Measurements from ENCODE around the gene LZTR1. TPM values are rescaled to one million over a fixed set of nuclear protein-coding genes. Genes with fewer than 3 reads are reported as not detected.
"Not testable (repeated sequence)": the region's sequence is repeated elsewhere in the genome, so short reads cannot be mapped to it uniquely, and the experiment has no call there.

The LZTR1 gene
- total RNA-seq (10 to 100 TPM; 28.3 to 33.2 (median 31.1) TPM), polyA plus RNA-seq (20.4 TPM)
- long read RNA-seq, donor 1, full-length matches to known transcripts, result 21 of 55 reads
- long read RNA-seq, donor 1, partial matches to known transcripts, result 26 of 55 reads
- long read RNA-seq, donor 1, other reads (novel, unspliced or antisense), result 8 of 55 reads
- long read RNA-seq, donor 2, full-length matches to known transcripts, result 9 of 34 reads
- long read RNA-seq, donor 2, partial matches to known transcripts, result 9 of 34 reads
- long read RNA-seq, donor 2, other reads (novel, unspliced or antisense), result 16 of 34 reads
- long read RNA-seq, donor 3, full-length matches to known transcripts, result 35 of 64 reads
- long read RNA-seq, donor 3, partial matches to known transcripts, result 15 of 64 reads
- long read RNA-seq, donor 3, other reads (novel, unspliced or antisense), result 14 of 64 reads
- long read RNA-seq, donor 4, full-length matches to known transcripts, result 8 of 26 reads
- long read RNA-seq, donor 4, partial matches to known transcripts, result 11 of 26 reads
- long read RNA-seq, donor 4, other reads (novel, unspliced or antisense), result 7 of 26 reads

GRCh38 chr22:20981787-20982562 is at the start of gene LZTR1:
Gene LZTR1 (plus strand): TSS chr22:20982297. CDS start chr22:20982372, 75 bp downstream.
- intact Hi-C loops (cut with DNase I), result loop anchor here in 2 of 4 donors (5.0 to 10.0 kb wide), 2 partner anchors 65 to 117 kb away; partner anchors contain the start of gene CRKL (in 1 of the 2)
- peak within 1 kb of the TSS; percentile 76 for H3K4me3 ChIP-seq (ENCODE audit: low read length)
- ATAC-seq, result peak; percentile 94 to 95
- H3K9me3 ChIP-seq (ENCODE audit: control insufficient read depth, low read length), result no peaks in the 10 kb centered on the region
- peak within 1 kb of the TSS; percentile 94 for H3K27ac ChIP-seq (ENCODE audit: low read length)
- WGBS, result under 1% methylated on average over 87 of the region's 87 CpGs
- peak; percentile 86 to 93 (median 92) for DNase-seq
- peaks cover 5% of the 10 kb centered on the region for H3K4me1 ChIP-seq (ENCODE audit: control insufficient read depth, insufficient read depth, low read length)
- H3K27me3 ChIP-seq (ENCODE audit: control insufficient read depth, insufficient read depth), result no peaks in the 10 kb centered on the region

- DNase-seq (no peak), ATAC-seq (no peak)
- intact Hi-C loops (cut with DNase I), result no loop called here
- peaks cover 11% of the 10 kb centered on the region for H3K4me1 ChIP-seq (ENCODE audit: control insufficient read depth, insufficient read depth, low read length)
- H3K27me3 ChIP-seq (ENCODE audit: control insufficient read depth, insufficient read depth), result no peaks in the 10 kb centered on the region
- no peak overlapping the region for H3K27ac ChIP-seq (ENCODE audit: low read length)
- H3K4me3 ChIP-seq (ENCODE audit: low read length), result no peak overlapping the region
- WGBS, result 91% methylated on average over 7 of the region's 7 CpGs
- no peaks in the 10 kb centered on the region for H3K9me3 ChIP-seq (ENCODE audit: control insufficient read depth, low read length)
Measured at GRCh38 chr22:20933910-20934309, 48.2 kb upstream of the LZTR1 start.

GRCh38 chr22:20935049-20935448 is 47.0 kb upstream of the LZTR1 start:
- intact Hi-C loops (cut with DNase I); ATAC-seq; H3K27me3 ChIP-seq (ENCODE audit: control insufficient read depth, insufficient read depth); H3K4me3 ChIP-seq (ENCODE audit: low read length); H3K27ac ChIP-seq (ENCODE audit: low read length); H3K9me3 ChIP-seq (ENCODE audit: control insufficient read depth, low read length); DNase-seq: not testable (repeated sequence)
- H3K4me1 ChIP-seq (ENCODE audit: control insufficient read depth, insufficient read depth, low read length), result peaks cover 11% of the 10 kb centered on the region
- WGBS, result 91% methylated on average over 9 of the region's 9 CpGs

GRCh38 chr22:20935780-20936539 is 46.1 kb upstream of the LZTR1 start:
- DNase-seq; H3K4me3 ChIP-seq (ENCODE audit: low read length); H3K27ac ChIP-seq (ENCODE audit: low read length); ATAC-seq; intact Hi-C loops (cut with DNase I); H3K9me3 ChIP-seq (ENCODE audit: control insufficient read depth, low read length); H3K27me3 ChIP-seq (ENCODE audit: control insufficient read depth, insufficient read depth): not testable (repeated sequence)
- peaks cover 11% of the 10 kb centered on the region for H3K4me1 ChIP-seq (ENCODE audit: control insufficient read depth, insufficient read depth, low read length)
- WGBS, result 82% methylated on average over 11 of the region's 11 CpGs

GRCh38 chr22:20937031-20937793 is 44.9 kb upstream of the LZTR1 start:
- H3K4me3 ChIP-seq (ENCODE audit: low read length), result no peak overlapping the region
- peak; percentile 25 to 36 for ATAC-seq
- intact Hi-C loops (cut with DNase I), result no loop called here

GRCh38 chr22:20937794-20938671 is 44.1 kb upstream of the LZTR1 start:
- no peak overlapping the region for H3K4me3 ChIP-seq (ENCODE audit: low read length)
- intact Hi-C loops (cut with DNase I), result no loop called here
- H3K27me3 ChIP-seq (ENCODE audit: control insufficient read depth, insufficient read depth), result no peaks in the 10 kb centered on the region
- peaks cover 11% of the 10 kb centered on the region for H3K4me1 ChIP-seq (ENCODE audit: control insufficient read depth, insufficient read depth, low read length)
- no peak overlapping the region for H3K27ac ChIP-seq (ENCODE audit: low read length)
- DNase-seq, result no peak
- 82% methylated on average over 8 of the region's 8 CpGs for WGBS
- ATAC-seq, result no peak
- no peaks in the 10 kb centered on the region for H3K9me3 ChIP-seq (ENCODE audit: control insufficient read depth, low read length)

More at GRCh38 chr22:20937031-20937793, 44.9 kb upstream of the LZTR1 start:
- Histone ChIP-seq H3K27ac (ENCODE audit: low read length) (no peak overlapping the region), H3K4me1 (ENCODE audit: control insufficient read depth, insufficient read depth, low read length) (peaks cover 11% of the 10 kb centered on the region), H3K27me3 (ENCODE audit: control insufficient read depth, insufficient read depth) (no peaks in the 10 kb centered on the region), H3K9me3 (ENCODE audit: control insufficient read depth, low read length) (no peaks in the 10 kb centered on the region)
- 72% methylated on average over 12 of the region's 12 CpGs for WGBS
- no peak for DNase-seq

- H3K27me3 ChIP-seq (ENCODE audit: control insufficient read depth, insufficient read depth); DNase-seq; intact Hi-C loops (cut with DNase I); H3K27ac ChIP-seq (ENCODE audit: low read length); H3K9me3 ChIP-seq (ENCODE audit: control insufficient read depth, low read length); H3K4me3 ChIP-seq (ENCODE audit: low read length); ATAC-seq: not testable (repeated sequence)
- 94% methylated on average over 14 of the region's 14 CpGs for WGBS
- H3K4me1 ChIP-seq (ENCODE audit: control insufficient read depth, insufficient read depth, low read length), result peaks cover 11% of the 10 kb centered on the region
Measured at GRCh38 chr22:20939457-20940185, 42.5 kb upstream of the LZTR1 start.

- Histone ChIP-seq H3K27me3 (ENCODE audit: control insufficient read depth, insufficient read depth) (no peaks in the 10 kb centered on the region), H3K4me1 (ENCODE audit: control insufficient read depth, insufficient read depth, low read length) (peaks cover 11% of the 10 kb centered on the region)
Measured at GRCh38 chr22:20940186-20940651, 41.9 kb upstream of the LZTR1 start.

GRCh38 chr22:20940904-20941385 is 41.2 kb upstream of the LZTR1 start:
- Histone ChIP-seq H3K27ac (ENCODE audit: low read length) (no peak overlapping the region), H3K27me3 (ENCODE audit: control insufficient read depth, insufficient read depth) (no peaks in the 10 kb centered on the region), H3K9me3 (ENCODE audit: control insufficient read depth, low read length) (no peaks in the 10 kb centered on the region), H3K4me3 (ENCODE audit: low read length) (no peak overlapping the region), H3K4me1 (ENCODE audit: control insufficient read depth, insufficient read depth, low read length) (peaks cover 11% of the 10 kb centered on the region)
- WGBS, result 80% methylated on average over 4 of the region's 4 CpGs
- intact Hi-C loops (cut with DNase I), result no loop called here
- ATAC-seq (no peak), DNase-seq (no peak)

More at GRCh38 chr22:20940186-20940651, 41.9 kb upstream of the LZTR1 start:
- WGBS, result 67% methylated on average over 3 of the region's 3 CpGs
- intact Hi-C loops (cut with DNase I), result no loop called here
- no peak for DNase-seq
- Histone ChIP-seq H3K4me3 (ENCODE audit: low read length) (no peak overlapping the region), H3K9me3 (ENCODE audit: control insufficient read depth, low read length) (no peaks in the 10 kb centered on the region), H3K27ac (ENCODE audit: low read length) (no peak overlapping the region)
- no peak for ATAC-seq
